Subcutaneous adipose tissue (tissue), 4 donors: Measurements from ENCODE around the gene SHC1. TPM values are rescaled to one million over a fixed set of nuclear protein-coding genes. Genes with fewer than 3 reads are reported as not detected.

ENCODE experiments used
- total RNA-seq, 4 donors: library from RNA; depleted of rRNA; stranded (reverse); fragments of >200 nt; gene quantifications; one replicate each; pipeline ENCODE4 v1.1.0, GENCODE V29; 2016
- TF ChIP-seq, protein P1 (sequence below): fragments of 450-650 bp; IDR thresholded peaks from one replicate; pipeline ENCODE4 v1.5.1; 2016; ENCODE audit warnings: low read depth, mild to moderate bottlenecking, control low read depth, antibody characterized with exemption, moderate library complexity

SHC1 gene
- total RNA-seq, 4 donors from 2014 or later, result 87.1 to 171 (median 102) TPM

DNA sequence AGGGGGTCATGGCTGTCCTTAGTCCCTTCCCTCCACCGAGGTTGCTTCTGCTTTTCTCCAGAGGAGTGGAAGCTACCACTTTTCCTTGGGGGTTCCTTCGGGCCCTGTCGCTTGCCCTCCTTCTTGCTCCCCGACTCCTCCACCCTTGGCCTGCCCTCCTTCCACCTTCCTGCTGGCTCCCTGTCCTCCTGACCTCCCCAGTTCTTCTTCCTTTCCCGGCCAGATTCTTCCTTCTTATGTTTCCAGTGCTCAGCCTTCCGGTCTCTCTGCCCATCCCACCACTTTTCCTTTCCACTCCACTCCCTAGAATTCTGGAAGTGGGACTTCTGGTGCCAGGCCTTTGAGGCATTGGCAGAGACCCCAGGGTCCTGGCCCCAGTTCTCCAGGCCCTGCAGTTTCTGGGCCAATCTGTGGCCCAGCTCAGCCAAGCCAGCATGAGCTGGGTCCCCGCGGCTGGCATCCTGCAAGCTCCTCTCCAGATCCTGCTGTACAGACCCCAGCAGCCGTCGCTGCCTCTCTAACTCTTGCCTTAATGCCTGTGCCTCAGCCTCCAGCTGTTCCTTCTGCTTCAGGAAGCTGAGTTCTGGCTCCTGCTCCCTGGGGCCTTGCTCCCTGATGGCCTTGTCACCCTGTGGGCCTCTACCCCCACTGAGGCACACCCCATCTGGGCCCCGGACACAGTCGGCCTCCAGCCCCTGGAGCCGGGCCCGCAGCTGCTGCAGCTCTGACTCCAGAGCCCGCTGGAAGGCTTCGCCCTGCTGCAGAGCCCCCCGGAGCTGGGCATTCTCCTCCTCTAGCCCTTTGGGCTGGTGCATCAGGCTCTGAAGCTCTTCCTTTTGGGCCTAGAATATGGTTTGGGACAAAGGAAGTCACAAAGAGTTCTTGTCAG is 24.3 kb downstream of the SHC1 start:
- TF ChIP-seq, protein P1, sequence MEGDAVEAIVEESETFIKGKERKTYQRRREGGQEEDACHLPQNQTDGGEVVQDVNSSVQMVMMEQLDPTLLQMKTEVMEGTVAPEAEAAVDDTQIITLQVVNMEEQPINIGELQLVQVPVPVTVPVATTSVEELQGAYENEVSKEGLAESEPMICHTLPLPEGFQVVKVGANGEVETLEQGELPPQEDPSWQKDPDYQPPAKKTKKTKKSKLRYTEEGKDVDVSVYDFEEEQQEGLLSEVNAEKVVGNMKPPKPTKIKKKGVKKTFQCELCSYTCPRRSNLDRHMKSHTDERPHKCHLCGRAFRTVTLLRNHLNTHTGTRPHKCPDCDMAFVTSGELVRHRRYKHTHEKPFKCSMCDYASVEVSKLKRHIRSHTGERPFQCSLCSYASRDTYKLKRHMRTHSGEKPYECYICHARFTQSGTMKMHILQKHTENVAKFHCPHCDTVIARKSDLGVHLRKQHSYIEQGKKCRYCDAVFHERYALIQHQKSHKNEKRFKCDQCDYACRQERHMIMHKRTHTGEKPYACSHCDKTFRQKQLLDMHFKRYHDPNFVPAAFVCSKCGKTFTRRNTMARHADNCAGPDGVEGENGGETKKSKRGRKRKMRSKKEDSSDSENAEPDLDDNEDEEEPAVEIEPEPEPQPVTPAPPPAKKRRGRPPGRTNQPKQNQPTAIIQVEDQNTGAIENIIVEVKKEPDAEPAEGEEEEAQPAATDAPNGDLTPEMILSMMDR, result no peak

GRCh38 chr1:154945160-154945961 is 25.2 kb downstream of the SHC1 start:
- TF ChIP-seq, protein P1, result no peak

- TF ChIP-seq, protein P1, result no peak
These were observed 26.0 kb downstream of the SHC1 start for GRCh38 chr1:154944401-154945159.

GRCh38 chr1:154943649-154944400 is 26.7 kb downstream of the SHC1 start:
- TF ChIP-seq, protein P1, result no peak

GRCh38 chr1:154941333-154942013 is 29.1 kb downstream of the SHC1 start:
- TF ChIP-seq, protein P1, result no peak

DNA sequence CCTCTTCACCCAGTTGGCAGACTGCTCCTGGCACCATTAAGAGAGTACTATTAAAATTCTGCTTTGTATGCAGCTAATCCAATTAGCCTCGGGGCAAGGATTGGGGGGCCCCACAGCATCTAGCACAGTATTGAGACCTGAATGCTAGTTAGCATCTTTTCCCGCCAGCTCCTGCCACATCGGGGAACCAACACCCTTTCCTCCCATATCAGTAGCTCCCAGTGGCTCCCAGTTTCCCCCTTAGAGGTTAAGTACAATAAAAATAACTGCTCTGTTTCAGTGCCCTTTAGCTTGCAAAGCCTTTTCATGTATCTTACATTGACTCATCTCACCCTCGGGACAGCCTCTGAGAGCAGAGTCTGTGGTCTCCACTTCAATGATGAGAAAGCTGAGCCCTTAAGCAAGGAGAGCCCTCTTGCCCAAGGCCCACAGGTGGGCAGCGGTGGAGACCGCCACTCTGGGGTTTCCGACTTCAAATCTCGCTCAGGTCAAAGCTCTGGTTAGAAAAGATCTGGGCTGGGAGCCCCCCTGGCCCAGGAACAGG is 29.8 kb downstream of the SHC1 start:
- TF ChIP-seq, protein P1, result no peak
